ENCODE measurements around the gene TOR1A.

Gene TOR1A

DNA sequence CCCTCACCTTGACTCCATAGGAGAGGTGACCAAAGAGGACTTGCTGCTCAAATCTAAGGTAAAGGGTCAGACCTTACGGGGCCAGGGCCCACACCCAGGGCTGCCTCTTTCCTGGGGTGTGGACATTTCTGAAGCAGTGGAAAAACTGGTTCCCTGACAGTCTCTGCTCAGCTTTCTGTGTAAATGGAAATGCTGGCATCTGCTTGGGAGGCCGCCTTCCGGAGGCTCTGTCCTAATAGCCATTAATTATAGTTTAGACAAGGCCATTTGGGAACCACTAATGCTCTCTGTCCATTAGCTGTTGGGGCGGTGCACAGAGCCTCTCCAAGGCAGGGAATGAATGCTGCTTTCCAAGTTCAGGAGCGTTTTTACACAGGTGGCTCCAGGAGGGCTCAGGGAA is 28.6 kb upstream of the TOR1A start:
- no peak overlapping the region for H3K27ac ChIP-seq
- no peaks in the 10 kb centered on the region for H3K36me3 ChIP-seq (ENCODE audit: control insufficient read depth, insufficient read depth, low read length)
- H3K9ac ChIP-seq, result no peak overlapping the region
- TF ChIP-seq, protein P1, sequence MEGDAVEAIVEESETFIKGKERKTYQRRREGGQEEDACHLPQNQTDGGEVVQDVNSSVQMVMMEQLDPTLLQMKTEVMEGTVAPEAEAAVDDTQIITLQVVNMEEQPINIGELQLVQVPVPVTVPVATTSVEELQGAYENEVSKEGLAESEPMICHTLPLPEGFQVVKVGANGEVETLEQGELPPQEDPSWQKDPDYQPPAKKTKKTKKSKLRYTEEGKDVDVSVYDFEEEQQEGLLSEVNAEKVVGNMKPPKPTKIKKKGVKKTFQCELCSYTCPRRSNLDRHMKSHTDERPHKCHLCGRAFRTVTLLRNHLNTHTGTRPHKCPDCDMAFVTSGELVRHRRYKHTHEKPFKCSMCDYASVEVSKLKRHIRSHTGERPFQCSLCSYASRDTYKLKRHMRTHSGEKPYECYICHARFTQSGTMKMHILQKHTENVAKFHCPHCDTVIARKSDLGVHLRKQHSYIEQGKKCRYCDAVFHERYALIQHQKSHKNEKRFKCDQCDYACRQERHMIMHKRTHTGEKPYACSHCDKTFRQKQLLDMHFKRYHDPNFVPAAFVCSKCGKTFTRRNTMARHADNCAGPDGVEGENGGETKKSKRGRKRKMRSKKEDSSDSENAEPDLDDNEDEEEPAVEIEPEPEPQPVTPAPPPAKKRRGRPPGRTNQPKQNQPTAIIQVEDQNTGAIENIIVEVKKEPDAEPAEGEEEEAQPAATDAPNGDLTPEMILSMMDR (IDR thresholded peaks at IDR 0.05), result no peak
- H2AFZ ChIP-seq, result no peak overlapping the region
- no peaks in the 10 kb centered on the region for H3K9me3 ChIP-seq (ENCODE audit: control insufficient read depth, low read length)
- no peaks in the 10 kb centered on the region for H3K79me2 ChIP-seq
- no peak overlapping the region for H3K4me2 ChIP-seq (ENCODE audit: low read length)
- H3K4me1 ChIP-seq, result no peaks in the 10 kb centered on the region
- no peak overlapping the region for H3K4me3 ChIP-seq (ENCODE audit: low read depth, low read length)
- no peaks in the 10 kb centered on the region for H3K27me3 ChIP-seq (ENCODE audit: control insufficient read depth, insufficient read depth, low read length)

DNA sequence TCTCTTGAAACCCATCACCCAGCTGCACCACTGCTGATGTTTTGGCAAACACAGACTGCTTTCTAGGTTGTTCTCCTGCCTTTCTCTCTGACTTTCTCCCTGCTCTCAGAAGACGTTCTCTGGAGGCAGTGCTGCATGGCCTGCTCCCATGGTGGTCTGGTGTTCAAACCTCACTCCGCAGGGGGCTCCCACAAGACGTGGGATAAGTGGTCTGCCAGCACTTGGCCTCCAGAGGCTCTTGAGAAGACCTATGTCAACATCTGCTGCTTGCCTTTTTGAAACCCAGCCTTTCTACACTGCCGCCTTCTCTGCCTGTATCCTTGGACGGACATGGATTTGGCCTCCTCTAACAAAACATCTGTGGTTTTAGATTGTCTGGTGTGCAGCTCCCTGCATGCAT is 27.9 kb upstream of the TOR1A start:
- no peak overlapping the region for H2AFZ ChIP-seq
- H3K4me1 ChIP-seq, result no peaks in the 10 kb centered on the region
- no peak overlapping the region for H3K4me3 ChIP-seq (ENCODE audit: low read depth, low read length)
- H3K36me3 ChIP-seq (ENCODE audit: control insufficient read depth, insufficient read depth, low read length), result no peaks in the 10 kb centered on the region
- no peaks in the 10 kb centered on the region for H3K27me3 ChIP-seq (ENCODE audit: control insufficient read depth, insufficient read depth, low read length)
- H3K9ac ChIP-seq, result no peak overlapping the region
- TF ChIP-seq, protein P1 (IDR thresholded peaks at IDR 0.05), result no peak
- no peak overlapping the region for H3K27ac ChIP-seq
- H3K4me2 ChIP-seq (ENCODE audit: low read length), result no peak overlapping the region
- no peaks in the 10 kb centered on the region for H3K79me2 ChIP-seq
- H3K9me3 ChIP-seq (ENCODE audit: control insufficient read depth, low read length), result no peaks in the 10 kb centered on the region

DNA sequence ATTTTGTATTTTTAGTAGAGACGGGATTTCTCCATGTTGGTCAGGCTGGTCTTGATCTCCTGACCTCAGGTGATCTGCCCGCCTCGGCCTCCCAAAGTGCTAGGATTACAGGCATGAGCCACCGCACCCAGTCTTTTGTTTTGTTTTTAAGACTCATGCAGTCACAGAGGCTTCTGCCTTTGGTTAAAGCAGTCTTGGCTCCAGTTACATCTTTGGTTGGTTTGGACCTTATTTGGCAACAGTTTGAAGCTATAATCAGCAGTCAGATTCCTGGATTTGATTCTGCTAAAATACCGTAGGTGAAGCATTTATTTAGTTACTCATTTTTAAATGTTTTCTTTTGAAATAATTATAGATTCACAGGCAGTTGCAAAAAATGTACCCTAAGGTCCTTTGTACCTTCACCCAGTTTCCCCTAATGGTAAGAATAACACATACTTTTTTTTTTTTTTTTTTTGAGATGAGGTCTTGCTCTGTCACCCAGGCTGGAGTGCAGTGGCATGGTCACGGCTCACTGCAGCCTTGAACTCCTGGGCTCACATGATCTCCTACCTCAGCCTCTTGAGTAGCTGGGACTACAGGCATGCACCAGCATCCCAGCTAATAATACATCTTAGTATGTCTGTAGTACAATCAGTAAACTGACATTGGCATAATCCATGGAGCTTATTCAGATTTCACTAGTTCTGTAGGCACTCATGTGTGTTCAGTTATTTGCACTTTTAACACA is 27.1 kb upstream of the TOR1A start:
- H3K4me3 ChIP-seq (ENCODE audit: low read depth, low read length), result no peak overlapping the region
- H3K4me2 ChIP-seq (ENCODE audit: low read length), result no peak overlapping the region
- H3K27me3 ChIP-seq (ENCODE audit: control insufficient read depth, insufficient read depth, low read length), result no peaks in the 10 kb centered on the region
- TF ChIP-seq, protein P1 (IDR thresholded peaks at IDR 0.05), result no peak
- H3K9ac ChIP-seq, result no peak overlapping the region
- H3K36me3 ChIP-seq (ENCODE audit: control insufficient read depth, insufficient read depth, low read length), result no peaks in the 10 kb centered on the region
- no peak overlapping the region for H3K27ac ChIP-seq
- H2AFZ ChIP-seq, result no peak overlapping the region
- no peaks in the 10 kb centered on the region for H3K79me2 ChIP-seq
- H3K4me1 ChIP-seq, result no peaks in the 10 kb centered on the region
- H3K9me3 ChIP-seq (ENCODE audit: control insufficient read depth, low read length), result no peaks in the 10 kb centered on the region

DNA sequence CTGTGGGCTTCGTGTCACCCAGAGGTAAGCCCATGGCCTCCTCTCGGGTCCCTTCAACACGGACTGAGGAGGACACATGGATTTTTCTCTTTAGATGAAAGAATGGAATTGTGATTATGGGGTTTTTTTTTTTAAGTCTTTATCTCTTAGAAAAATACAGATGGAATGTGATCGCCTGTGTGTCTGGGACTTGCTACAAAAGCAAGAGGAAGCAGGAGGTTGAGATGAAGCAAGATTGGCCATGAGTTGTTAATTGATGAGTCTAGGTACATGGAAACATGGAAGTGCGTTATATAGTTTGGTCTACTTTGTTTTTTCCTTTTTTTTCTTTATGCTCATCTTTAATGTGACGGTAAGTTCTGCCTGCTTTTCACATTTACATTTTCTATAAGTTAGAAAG is 26.0 kb upstream of the TOR1A start:
- Histone ChIP-seq H3K79me2 (no peaks in the 10 kb centered on the region), H3K36me3 (ENCODE audit: control insufficient read depth, insufficient read depth, low read length) (no peaks in the 10 kb centered on the region), H3K4me3 (ENCODE audit: low read depth, low read length) (no peak overlapping the region), H3K27me3 (ENCODE audit: control insufficient read depth, insufficient read depth, low read length) (no peaks in the 10 kb centered on the region), H3K4me1 (no peaks in the 10 kb centered on the region), H3K4me2 (ENCODE audit: low read length) (no peak overlapping the region), H2AFZ (no peak overlapping the region), H3K9ac (no peak overlapping the region), H3K27ac (no peak overlapping the region), H3K9me3 (ENCODE audit: control insufficient read depth, low read length) (no peaks in the 10 kb centered on the region)
- TF ChIP-seq, protein P1 (IDR thresholded peaks at IDR 0.05), result no peak

Measured in parathyroid adenoma (tissue), 2 donors.